AG04449 (cell line): Measurements from ENCODE around the gene NDUFV2.

Source experiments
- CTCF ChIA-PET: fragments of 350-600 bp; formaldehyde crosslinking; extraction: SDS; loops from one replicate; lab custom pipeline; 2021; ENCODE audit warnings: antibody characterized with exemption; lab: Yijun Ruan, JAX
- POLR2A ChIA-PET: fragments of 400-600, 350-600 bp; formaldehyde crosslinking; extraction: SDS; loops from one replicate; lab custom pipeline; 2020; ENCODE audit warnings: antibody characterized with exemption, inconsistent platforms; lab: Yijun Ruan, JAX
- DNase-seq: peaks from one replicate; pipeline ENCODE4 v3.0.0-alpha.2; 2010; ENCODE audit warnings: low read depth, low spot score
- H3K4me3 ChIP-seq: 2 replicates; pipeline ENCODE4 v1.5.1; 2011; ENCODE audit warnings: low read depth, mild to moderate bottlenecking, control low read depth, low read length
- CTCF ChIP-seq: IDR thresholded peaks from one replicate; pipeline ENCODE4 v1.5.1; 2011; ENCODE audit warnings: mild to moderate bottlenecking, moderate library complexity, low read length, control low read depth, inconsistent platforms; ENCODE audit not compliant: insufficient read depth; ENCODE audit errors: missing control alignments

The NDUFV2 gene

DNA sequence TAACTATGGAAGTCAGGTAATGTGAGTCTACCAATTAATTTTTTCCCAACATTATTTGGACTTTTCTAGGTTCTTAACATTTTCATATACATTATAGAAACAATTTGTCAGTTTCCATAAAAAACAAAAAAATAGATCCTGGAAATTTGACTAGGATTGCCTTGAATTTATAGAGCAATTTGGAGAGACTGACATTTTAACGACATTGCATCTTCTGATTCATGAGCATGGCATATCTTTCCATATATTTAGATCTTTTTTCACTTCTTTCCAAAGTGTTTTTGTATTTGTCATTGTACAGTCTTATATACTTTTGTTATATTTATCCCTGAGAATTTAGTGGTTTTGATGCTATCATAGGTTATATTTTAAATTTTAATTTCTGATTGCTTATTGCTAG lies 76.1 kb downstream of the NDUFV2 start:
- no peak for DNase-seq
- H3K4me3 ChIP-seq = no peak overlapping the region
- POLR2A ChIA-PET = no interaction called here
- CTCF ChIA-PET = no interaction called here
- no peak for TF ChIP-seq CTCF

GRCh38 chr18:9181275-9181674 lies 78.8 kb downstream of the NDUFV2 start:
- CTCF ChIA-PET = interaction anchor here (1.2 kb wide), 1 partner anchor 19 kb away, joined by 3 read pairs; no protein-coding TSS in a partner anchor
- no peak for TF ChIP-seq CTCF
- no peak overlapping the region for H3K4me3 ChIP-seq
- POLR2A ChIA-PET = no interaction called here
- no peak for DNase-seq

DNA sequence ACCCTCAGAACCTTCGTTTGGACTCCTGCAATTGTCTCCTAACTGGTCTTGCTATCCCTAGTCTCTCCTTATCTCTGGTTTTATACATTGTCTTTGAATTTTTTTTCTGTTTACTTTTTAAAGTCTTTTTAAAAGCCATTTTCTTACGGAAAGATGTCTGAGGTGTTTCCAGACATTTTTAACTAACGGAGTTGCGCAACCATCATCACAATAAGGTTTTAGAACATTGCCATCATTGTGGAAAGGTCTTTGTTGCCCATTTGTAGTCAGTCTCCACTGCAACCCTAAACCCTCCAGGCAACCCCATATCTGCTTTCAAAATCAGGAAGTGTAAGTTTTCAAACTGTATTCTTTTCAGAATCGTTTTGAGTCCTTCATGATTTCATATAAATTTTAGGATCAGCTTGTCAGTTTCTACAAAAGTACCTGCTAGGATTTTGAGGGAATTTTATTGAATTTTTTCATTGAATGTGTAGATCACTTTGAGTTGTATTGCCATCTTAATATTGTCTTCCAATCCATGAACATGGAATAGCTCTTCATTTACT lies 80.4 kb downstream of the NDUFV2 start:
- ChIA-PET CTCF (interaction anchor here (1.5 kb wide), 1 partner anchor 11 kb away, joined by 3 read pairs; no protein-coding TSS in a partner anchor), POLR2A (no interaction called here)
- no peak overlapping the region for H3K4me3 ChIP-seq
- no peak for DNase-seq
- no peak for TF ChIP-seq CTCF
